Peyer's patch (tissue), 4 donors: ENCODE data around the gene PRKRA.

ENCODE experiments used
- POLR2A ChIP-seq, 2 donors: fragments of 450-650 bp; IDR thresholded peaks; one replicate each; pipeline ENCODE4 v1.5.1; 2017; ENCODE audit warnings: antibody characterized with exemption in 2 of 2, mild to moderate bottlenecking in 2 of 2, moderate library complexity in 2 of 2
- TF ChIP-seq, protein P1 (sequence below), 6 experiments: fragments of 450-650 bp in 4 of 6; fragments of 200-600 bp in 2 of 6; sonication (generic) in 1 of 6; IDR thresholded peaks; one replicate each; pipeline ENCODE4 v1.5.1; 2017 to 2019; ENCODE audit warnings: antibody characterized with exemption in 6 of 6, mild to moderate bottlenecking in 3 of 6, moderate library complexity in 1 of 6

DNA sequence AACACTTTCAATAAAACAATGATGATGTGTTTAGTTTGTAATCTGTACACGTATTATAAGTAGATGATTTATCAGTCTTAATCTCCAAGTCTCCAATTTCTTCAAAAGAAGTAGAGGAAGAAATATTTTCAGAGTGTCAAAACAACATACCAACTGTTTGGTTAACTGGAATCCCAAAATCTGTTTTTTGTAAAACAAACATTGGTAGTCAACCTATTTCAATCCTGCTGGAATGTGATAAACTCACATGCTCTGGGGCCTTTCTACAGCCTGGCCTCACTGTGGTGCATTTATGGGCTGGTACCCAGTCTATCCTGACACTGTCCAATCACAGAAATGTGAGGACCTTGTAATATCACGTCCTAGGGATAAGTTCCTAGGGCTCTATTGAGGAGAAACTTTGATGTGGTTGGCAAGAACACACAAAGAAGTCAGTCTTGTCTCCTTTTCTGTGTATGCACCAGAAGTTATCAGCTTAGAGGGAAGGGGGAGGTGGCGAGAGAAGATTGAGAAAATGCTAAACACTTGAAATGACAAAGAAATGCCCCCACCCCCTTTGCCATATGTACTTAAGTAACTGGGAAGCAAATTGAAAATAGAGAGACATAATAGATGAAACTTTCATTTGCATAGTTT lies 47.2 kb downstream of the PRKRA start:
- TF ChIP-seq, protein P1, sequence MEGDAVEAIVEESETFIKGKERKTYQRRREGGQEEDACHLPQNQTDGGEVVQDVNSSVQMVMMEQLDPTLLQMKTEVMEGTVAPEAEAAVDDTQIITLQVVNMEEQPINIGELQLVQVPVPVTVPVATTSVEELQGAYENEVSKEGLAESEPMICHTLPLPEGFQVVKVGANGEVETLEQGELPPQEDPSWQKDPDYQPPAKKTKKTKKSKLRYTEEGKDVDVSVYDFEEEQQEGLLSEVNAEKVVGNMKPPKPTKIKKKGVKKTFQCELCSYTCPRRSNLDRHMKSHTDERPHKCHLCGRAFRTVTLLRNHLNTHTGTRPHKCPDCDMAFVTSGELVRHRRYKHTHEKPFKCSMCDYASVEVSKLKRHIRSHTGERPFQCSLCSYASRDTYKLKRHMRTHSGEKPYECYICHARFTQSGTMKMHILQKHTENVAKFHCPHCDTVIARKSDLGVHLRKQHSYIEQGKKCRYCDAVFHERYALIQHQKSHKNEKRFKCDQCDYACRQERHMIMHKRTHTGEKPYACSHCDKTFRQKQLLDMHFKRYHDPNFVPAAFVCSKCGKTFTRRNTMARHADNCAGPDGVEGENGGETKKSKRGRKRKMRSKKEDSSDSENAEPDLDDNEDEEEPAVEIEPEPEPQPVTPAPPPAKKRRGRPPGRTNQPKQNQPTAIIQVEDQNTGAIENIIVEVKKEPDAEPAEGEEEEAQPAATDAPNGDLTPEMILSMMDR (IDR thresholded peaks at IDR 0.05) = no peak
- no peak for TF ChIP-seq POLR2A (IDR thresholded peaks at IDR 0.05)
